ENCODE results near the gene NKX2-1. TPM values are rescaled to one million over a fixed set of nuclear protein-coding genes. Genes with fewer than 3 reads are reported as not detected.

Gene NKX2-1
- total RNA-seq, 1 donor from 2014 or later, result not detected

DNA sequence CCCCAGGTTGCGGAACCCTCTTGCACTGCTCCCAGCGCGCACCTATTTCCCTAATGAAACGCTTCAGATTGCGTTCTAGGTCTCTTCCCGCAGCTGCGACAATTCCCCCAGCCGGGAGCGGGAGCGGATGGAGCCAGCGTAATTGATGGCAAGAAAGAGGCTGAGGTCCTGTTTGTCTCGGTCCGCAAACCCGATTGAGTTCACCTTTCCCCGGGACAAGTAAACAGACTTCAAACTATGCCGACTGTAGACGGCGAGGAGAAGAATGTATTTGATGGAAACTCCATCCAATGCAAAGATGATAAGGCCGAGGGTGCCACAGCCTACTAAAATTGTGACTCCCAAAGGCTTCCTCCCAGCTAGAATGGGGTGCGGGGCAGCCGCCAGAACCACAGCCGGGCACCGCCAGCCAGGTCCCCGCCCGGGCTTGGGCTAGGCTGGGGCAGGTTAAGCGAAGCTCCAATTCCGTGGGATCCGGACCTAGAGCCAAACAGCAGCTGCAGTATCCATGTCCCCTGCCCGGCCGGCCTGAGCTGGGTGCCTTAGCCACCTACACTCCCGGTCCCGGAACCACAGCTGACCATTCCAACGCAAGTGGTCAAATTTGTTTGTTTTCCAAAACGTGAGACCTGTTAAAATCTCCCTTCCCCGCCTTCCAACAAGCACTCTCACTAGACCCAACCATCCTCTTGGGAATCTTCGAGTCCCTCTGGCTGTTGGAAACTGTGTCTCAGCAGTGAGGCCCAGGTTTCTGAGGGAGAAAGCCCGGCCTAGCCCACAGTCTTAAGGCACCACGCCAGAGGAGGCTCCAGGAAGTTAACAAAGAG is 5.5 kb downstream of the NKX2-1 start:
- TF ChIP-seq, protein P1, sequence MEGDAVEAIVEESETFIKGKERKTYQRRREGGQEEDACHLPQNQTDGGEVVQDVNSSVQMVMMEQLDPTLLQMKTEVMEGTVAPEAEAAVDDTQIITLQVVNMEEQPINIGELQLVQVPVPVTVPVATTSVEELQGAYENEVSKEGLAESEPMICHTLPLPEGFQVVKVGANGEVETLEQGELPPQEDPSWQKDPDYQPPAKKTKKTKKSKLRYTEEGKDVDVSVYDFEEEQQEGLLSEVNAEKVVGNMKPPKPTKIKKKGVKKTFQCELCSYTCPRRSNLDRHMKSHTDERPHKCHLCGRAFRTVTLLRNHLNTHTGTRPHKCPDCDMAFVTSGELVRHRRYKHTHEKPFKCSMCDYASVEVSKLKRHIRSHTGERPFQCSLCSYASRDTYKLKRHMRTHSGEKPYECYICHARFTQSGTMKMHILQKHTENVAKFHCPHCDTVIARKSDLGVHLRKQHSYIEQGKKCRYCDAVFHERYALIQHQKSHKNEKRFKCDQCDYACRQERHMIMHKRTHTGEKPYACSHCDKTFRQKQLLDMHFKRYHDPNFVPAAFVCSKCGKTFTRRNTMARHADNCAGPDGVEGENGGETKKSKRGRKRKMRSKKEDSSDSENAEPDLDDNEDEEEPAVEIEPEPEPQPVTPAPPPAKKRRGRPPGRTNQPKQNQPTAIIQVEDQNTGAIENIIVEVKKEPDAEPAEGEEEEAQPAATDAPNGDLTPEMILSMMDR (IDR thresholded peaks at IDR 0.05), result no peak
- peaks cover 5% of the 10 kb centered on the region for H3K4me1 Mint-ChIP-seq (ENCODE audit: unreplicated experiment)

GRCh38 chr14:36513451-36514277 is 6.4 kb downstream of the NKX2-1 start:
- Mint-ChIP-seq H3K4me3 (ENCODE audit: unreplicated experiment) (peak overlapping the region; percentile 28), H3K36me3 (ENCODE audit: unreplicated experiment) (no peaks in the 10 kb centered on the region), H3K27ac (ENCODE audit: unreplicated experiment) (no peak overlapping the region), H3K9me3 (ENCODE audit: unreplicated experiment) (no peaks in the 10 kb centered on the region), H3K4me1 (ENCODE audit: unreplicated experiment) (no peaks in the 10 kb centered on the region), H3K27me3 (ENCODE audit: unreplicated experiment) (peaks cover 83% of the 10 kb centered on the region)
- TF ChIP-seq, protein P1 (IDR thresholded peaks at IDR 0.05), result no peak
- DNase-seq (ENCODE audit: extremely low spot score, unreplicated experiment), result no peak

More for the DNA sequence above, 5.5 kb downstream of the NKX2-1 start:
- Mint-ChIP-seq H3K36me3 (ENCODE audit: unreplicated experiment) (no peaks in the 10 kb centered on the region), H3K9me3 (ENCODE audit: unreplicated experiment) (no peaks in the 10 kb centered on the region), H3K27ac (ENCODE audit: unreplicated experiment) (no peak overlapping the region), H3K4me3 (ENCODE audit: unreplicated experiment) (no peak overlapping the region), H3K27me3 (ENCODE audit: unreplicated experiment) (peaks cover 79% of the 10 kb centered on the region)
- peak; percentile 77 for DNase-seq (ENCODE audit: extremely low spot score, unreplicated experiment)

GRCh38 chr14:36513012-36513420 is 7.0 kb downstream of the NKX2-1 start:
- no peaks in the 10 kb centered on the region for H3K36me3 Mint-ChIP-seq (ENCODE audit: unreplicated experiment)
- H3K27me3 Mint-ChIP-seq (ENCODE audit: unreplicated experiment), result peaks cover 83% of the 10 kb centered on the region
- no peaks in the 10 kb centered on the region for H3K4me1 Mint-ChIP-seq (ENCODE audit: unreplicated experiment)
- no peak overlapping the region for H3K27ac Mint-ChIP-seq (ENCODE audit: unreplicated experiment)
- TF ChIP-seq, protein P1 (IDR thresholded peaks at IDR 0.05), result no peak
- no peaks in the 10 kb centered on the region for H3K9me3 Mint-ChIP-seq (ENCODE audit: unreplicated experiment)
- no peak overlapping the region for H3K4me3 Mint-ChIP-seq (ENCODE audit: unreplicated experiment)
- DNase-seq (ENCODE audit: extremely low spot score, unreplicated experiment), result no peak

- H3K27me3 Mint-ChIP-seq (ENCODE audit: unreplicated experiment), result peaks cover 87% of the 10 kb centered on the region
- no peaks in the 10 kb centered on the region for H3K36me3 Mint-ChIP-seq (ENCODE audit: unreplicated experiment)
- TF ChIP-seq, protein P1 (IDR thresholded peaks at IDR 0.05), result no peak
- no peaks in the 10 kb centered on the region for H3K4me1 Mint-ChIP-seq (ENCODE audit: unreplicated experiment)
- no peak overlapping the region for H3K4me3 Mint-ChIP-seq (ENCODE audit: unreplicated experiment)
- H3K9me3 Mint-ChIP-seq (ENCODE audit: unreplicated experiment), result no peaks in the 10 kb centered on the region
- no peak overlapping the region for H3K27ac Mint-ChIP-seq (ENCODE audit: unreplicated experiment)
- no peak for DNase-seq (ENCODE audit: extremely low spot score, unreplicated experiment)
Measured at GRCh38 chr14:36512585-36513003, 7.4 kb downstream of the NKX2-1 start.
